GM21529 (cell line): ENCODE measurements around the gene GRIN2A.

Source experiments
- ATAC-seq: cut with Tn5 transposase; IDR thresholded peaks from one replicate; pipeline ENCODE4 v1.9.1; 2021; ENCODE audit not compliant: unreplicated experiment

GRIN2A gene

DNA sequence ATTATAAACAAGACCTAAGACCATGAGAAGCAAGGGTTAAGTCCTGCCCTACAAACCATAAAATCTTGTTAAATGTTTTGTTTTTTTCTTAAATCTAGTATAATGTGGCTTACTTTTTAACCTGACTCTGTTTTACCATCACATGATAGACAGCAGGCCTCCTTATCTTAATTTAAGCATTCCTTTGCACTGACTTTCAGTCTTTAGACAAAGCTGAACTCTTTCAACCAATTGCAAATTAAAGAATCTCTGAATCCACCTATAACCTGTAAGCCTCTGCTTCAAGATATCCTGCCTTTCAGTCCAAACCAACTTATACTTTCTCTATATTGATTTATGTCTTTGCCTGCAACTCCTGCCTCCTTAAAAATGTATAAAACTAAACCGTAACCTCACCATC lies 478.5 kb downstream of the GRIN2A start:
- ATAC-seq: no peak
